Measurements from ENCODE around the gene ADAMTS2.
A peak's percentile ranks its signal among the peaks of the same experiment; 100 is the strongest.

Gene ADAMTS2

GRCh38 chr5:179348011-179348530 lies 2.8 kb upstream of the ADAMTS2 start:
- H3K27me3 ChIP-seq (ENCODE audit: control insufficient read depth in 3 of 3, insufficient read depth in 3 of 3, low read depth in 1 of 3, low read length in 3 of 3): peaks cover 10 to 62% (median 32%) of the 10 kb centered on the region in 3 experiments
- DNase-seq (ENCODE audit: low spot score): no peak

GRCh38 chr5:179347581-179347980 lies 2.3 kb upstream of the ADAMTS2 start:
- no peaks in the 10 kb centered on the region for H3K79me1 ChIP-seq (ENCODE audit: low read depth, low read length)
- no peak overlapping the region for H3K4me2 ChIP-seq (ENCODE audit: insufficient read depth, low read length, poor library complexity, severe bottlenecking)
- WGBS, 2 donors (ENCODE audit: extremely low coverage in 2 of 2, insufficient read length in 2 of 2, insufficient replicate concordance in 1 of 2): no CpG with 5 or more reads among the region's 2 CpGs

More at GRCh38 chr5:179348011-179348530, 2.8 kb upstream of the ADAMTS2 start:
- H3K14ac ChIP-seq (ENCODE audit: low read length): no peak overlapping the region
- no peak overlapping the region for H2AK5ac ChIP-seq (ENCODE audit: low read depth, low read length)
- no peak overlapping the region for H2BK12ac ChIP-seq (ENCODE audit: low read length)
- no peak overlapping the region for H2BK120ac ChIP-seq (ENCODE audit: low read depth, low read length)
- H2BK15ac ChIP-seq (ENCODE audit: low read length): no peak overlapping the region
- H3K4me2 ChIP-seq (ENCODE audit: insufficient read depth, low read length, poor library complexity, severe bottlenecking): no peak overlapping the region
- H3K9me3 ChIP-seq (replicated peaks in 1 of 2; ENCODE audit: control insufficient read depth in 2 of 2, insufficient read depth in 1 of 2, low read depth in 1 of 2, low read length in 2 of 2): no peaks in the 10 kb centered on the region
- no peak overlapping the region for H2BK5ac ChIP-seq (ENCODE audit: low read length)
- H3K27ac ChIP-seq (replicated peaks; ENCODE audit: low read length): no peak overlapping the region
- H3K4me3 ChIP-seq (ENCODE audit: low read length in 2 of 2): no peak overlapping the region
- no peak overlapping the region for H3K4ac ChIP-seq (ENCODE audit: low read length)
- H3K23ac ChIP-seq (ENCODE audit: low read depth, low read length, poor library complexity): no peak overlapping the region
- no CpG with 5 or more reads among the region's 15 CpGs for WGBS, 2 donors (ENCODE audit: extremely low coverage in 2 of 2, insufficient read length in 2 of 2, insufficient replicate concordance in 1 of 2)
- H3K4me1 ChIP-seq (ENCODE audit: control insufficient read depth in 2 of 2, insufficient read depth in 1 of 2, low read depth in 1 of 2, low read length in 2 of 2): peaks cover 4 to 14% of the 10 kb centered on the region in 2 donors
- no peaks in the 10 kb centered on the region for H3K36me3 ChIP-seq (replicated peaks in 1 of 2; ENCODE audit: control insufficient read depth in 2 of 2, insufficient read depth in 2 of 2, low read length in 2 of 2)
- H3K18ac ChIP-seq (ENCODE audit: low read length): no peak overlapping the region
- no peak overlapping the region for H3K9ac ChIP-seq (ENCODE audit: low read depth, low read length, poor library complexity)
- H4K91ac ChIP-seq (ENCODE audit: low read depth, low read length, poor library complexity): no peak overlapping the region
- no peak overlapping the region for H2AFZ ChIP-seq (ENCODE audit: low read length)
- no peak overlapping the region for H4K8ac ChIP-seq (ENCODE audit: low read depth, low read length)
- H3K79me1 ChIP-seq (ENCODE audit: low read depth, low read length): no peaks in the 10 kb centered on the region

GRCh38 chr5:179346875-179347274 lies 1.6 kb upstream of the ADAMTS2 start:
- Histone ChIP-seq H3K18ac (ENCODE audit: low read length) (no peak overlapping the region), H3K27me3 (ENCODE audit: control insufficient read depth in 3 of 3, insufficient read depth in 3 of 3, low read depth in 1 of 3, low read length in 3 of 3) (peaks cover 10 to 74% (median 44%) of the 10 kb centered on the region in 3 experiments), H3K36me3 (replicated peaks in 1 of 2; ENCODE audit: control insufficient read depth in 2 of 2, insufficient read depth in 2 of 2, low read length in 2 of 2) (no peaks in the 10 kb centered on the region), H3K14ac (ENCODE audit: low read length) (no peak overlapping the region), H3K4me3 (ENCODE audit: low read length in 2 of 2) (no peak overlapping the region), H2BK5ac (ENCODE audit: low read length) (no peak overlapping the region), H2AFZ (ENCODE audit: low read length) (no peak overlapping the region), H3K9me3 (replicated peaks in 1 of 2; ENCODE audit: control insufficient read depth in 2 of 2, insufficient read depth in 1 of 2, low read depth in 1 of 2, low read length in 2 of 2) (no peaks in the 10 kb centered on the region), H3K79me1 (ENCODE audit: low read depth, low read length) (no peaks in the 10 kb centered on the region), H3K9ac (ENCODE audit: low read depth, low read length, poor library complexity) (no peak overlapping the region), H3K23ac (ENCODE audit: low read depth, low read length, poor library complexity) (peak overlapping the region; percentile 31), H2BK15ac (ENCODE audit: low read length) (no peak overlapping the region), H3K27ac (replicated peaks; ENCODE audit: low read length) (no peak overlapping the region), H2BK12ac (ENCODE audit: low read length) (no peak overlapping the region), H2AK5ac (ENCODE audit: low read depth, low read length) (peak overlapping the region; percentile 81), H4K8ac (ENCODE audit: low read depth, low read length) (no peak overlapping the region), H4K91ac (ENCODE audit: low read depth, low read length, poor library complexity) (no peak overlapping the region), H3K4me1 (ENCODE audit: control insufficient read depth in 2 of 2, insufficient read depth in 1 of 2, low read depth in 1 of 2, low read length in 2 of 2) (peaks cover 4 to 15% of the 10 kb centered on the region in 2 donors), H3K4me2 (ENCODE audit: insufficient read depth, low read length, poor library complexity, severe bottlenecking) (no peak overlapping the region), H3K4ac (ENCODE audit: low read length) (no peak overlapping the region), H2BK120ac (ENCODE audit: low read depth, low read length) (no peak overlapping the region)
- no CpG with 5 or more reads among the region's 8 CpGs for WGBS, 2 donors (ENCODE audit: extremely low coverage in 2 of 2, insufficient read length in 2 of 2, insufficient replicate concordance in 1 of 2)
- DNase-seq (ENCODE audit: low spot score): no peak

More at GRCh38 chr5:179347581-179347980, 2.3 kb upstream of the ADAMTS2 start:
- Histone ChIP-seq H2BK5ac (ENCODE audit: low read length) (no peak overlapping the region), H3K9ac (ENCODE audit: low read depth, low read length, poor library complexity) (no peak overlapping the region), H4K91ac (ENCODE audit: low read depth, low read length, poor library complexity) (no peak overlapping the region), H3K4me1 (ENCODE audit: control insufficient read depth in 2 of 2, insufficient read depth in 1 of 2, low read depth in 1 of 2, low read length in 2 of 2) (peaks cover 4 to 15% of the 10 kb centered on the region in 2 donors), H2BK15ac (ENCODE audit: low read length) (no peak overlapping the region), H3K27ac (replicated peaks; ENCODE audit: low read length) (no peak overlapping the region), H3K9me3 (replicated peaks in 1 of 2; ENCODE audit: control insufficient read depth in 2 of 2, insufficient read depth in 1 of 2, low read depth in 1 of 2, low read length in 2 of 2) (no peaks in the 10 kb centered on the region), H2AFZ (ENCODE audit: low read length) (no peak overlapping the region), H3K27me3 (ENCODE audit: control insufficient read depth in 3 of 3, insufficient read depth in 3 of 3, low read depth in 1 of 3, low read length in 3 of 3) (peaks cover 10 to 67% (median 37%) of the 10 kb centered on the region in 3 experiments), H3K4me3 (ENCODE audit: low read length in 2 of 2) (no peak overlapping the region), H2BK120ac (ENCODE audit: low read depth, low read length) (no peak overlapping the region), H2AK5ac (ENCODE audit: low read depth, low read length) (no peak overlapping the region), H3K4ac (ENCODE audit: low read length) (no peak overlapping the region), H4K8ac (ENCODE audit: low read depth, low read length) (no peak overlapping the region), H3K14ac (ENCODE audit: low read length) (no peak overlapping the region), H3K18ac (ENCODE audit: low read length) (no peak overlapping the region), H2BK12ac (ENCODE audit: low read length) (no peak overlapping the region), H3K23ac (ENCODE audit: low read depth, low read length, poor library complexity) (no peak overlapping the region), H3K36me3 (replicated peaks in 1 of 2; ENCODE audit: control insufficient read depth in 2 of 2, insufficient read depth in 2 of 2, low read length in 2 of 2) (no peaks in the 10 kb centered on the region)
- DNase-seq (ENCODE audit: low spot score): no peak

- no peak for DNase-seq (ENCODE audit: low spot score)
- no peak overlapping the region for H4K91ac ChIP-seq (ENCODE audit: low read depth, low read length, poor library complexity)
- H2AK5ac ChIP-seq (ENCODE audit: low read depth, low read length): peak overlapping the region; percentile 81
- no peak overlapping the region for H3K18ac ChIP-seq (ENCODE audit: low read length)
- peaks cover 4 to 15% of the 10 kb centered on the region in 2 donors for H3K4me1 ChIP-seq (ENCODE audit: control insufficient read depth in 2 of 2, insufficient read depth in 1 of 2, low read depth in 1 of 2, low read length in 2 of 2)
- no peaks in the 10 kb centered on the region for H3K36me3 ChIP-seq (replicated peaks in 1 of 2; ENCODE audit: control insufficient read depth in 2 of 2, insufficient read depth in 2 of 2, low read length in 2 of 2)
- H2BK5ac ChIP-seq (ENCODE audit: low read length): no peak overlapping the region
- H3K4me2 ChIP-seq (ENCODE audit: insufficient read depth, low read length, poor library complexity, severe bottlenecking): no peak overlapping the region
- H3K14ac ChIP-seq (ENCODE audit: low read length): no peak overlapping the region
- H2BK15ac ChIP-seq (ENCODE audit: low read length): peak overlapping the region; percentile 65
- no peak overlapping the region for H3K27ac ChIP-seq (replicated peaks; ENCODE audit: low read length)
- H3K4me3 ChIP-seq (ENCODE audit: low read length in 2 of 2): no peak overlapping the region
- no peak overlapping the region for H3K4ac ChIP-seq (ENCODE audit: low read length)
- no peak overlapping the region for H2BK120ac ChIP-seq (ENCODE audit: low read depth, low read length)
- peak overlapping the region; percentile 31 for H3K23ac ChIP-seq (ENCODE audit: low read depth, low read length, poor library complexity)
- no peaks in the 10 kb centered on the region for H3K9me3 ChIP-seq (replicated peaks in 1 of 2; ENCODE audit: control insufficient read depth in 2 of 2, insufficient read depth in 1 of 2, low read depth in 1 of 2, low read length in 2 of 2)
- no peak overlapping the region for H3K9ac ChIP-seq (ENCODE audit: low read depth, low read length, poor library complexity)
- no peak overlapping the region for H2AFZ ChIP-seq (ENCODE audit: low read length)
- H3K79me1 ChIP-seq (ENCODE audit: low read depth, low read length): no peaks in the 10 kb centered on the region
- H4K8ac ChIP-seq (ENCODE audit: low read depth, low read length): no peak overlapping the region
- peaks cover 10 to 79% (median 46%) of the 10 kb centered on the region in 3 experiments for H3K27me3 ChIP-seq (ENCODE audit: control insufficient read depth in 3 of 3, insufficient read depth in 3 of 3, low read depth in 1 of 3, low read length in 3 of 3)
- no peak overlapping the region for H2BK12ac ChIP-seq (ENCODE audit: low read length)
- WGBS, 2 donors (ENCODE audit: extremely low coverage in 2 of 2, insufficient read length in 2 of 2, insufficient replicate concordance in 1 of 2): no CpG with 5 or more reads among the region's 7 CpGs
Observed at GRCh38 chr5:179346401-179346800, 1.1 kb upstream of the ADAMTS2 start.
